GM18505 (cell line): ENCODE data around the gene MET.
"Not testable (repeated sequence)": the region's sequence is repeated elsewhere in the genome, so short reads cannot be mapped to it uniquely, and the experiment has no call there.

Experiments
- ATAC-seq: cut with Tn5 transposase; IDR thresholded peaks from one replicate; pipeline ENCODE4 v1.9.1; 2021; ENCODE audit not compliant: unreplicated experiment
- POLR2A ChIP-seq: IDR thresholded peaks from 4 replicates; pipeline ENCODE4 v1.6.1; 2011; ENCODE audit warnings: borderline replicate concordance; ENCODE audit not compliant: insufficient read depth, insufficient read length; ENCODE audit errors: extremely low read depth

The MET gene

DNA sequence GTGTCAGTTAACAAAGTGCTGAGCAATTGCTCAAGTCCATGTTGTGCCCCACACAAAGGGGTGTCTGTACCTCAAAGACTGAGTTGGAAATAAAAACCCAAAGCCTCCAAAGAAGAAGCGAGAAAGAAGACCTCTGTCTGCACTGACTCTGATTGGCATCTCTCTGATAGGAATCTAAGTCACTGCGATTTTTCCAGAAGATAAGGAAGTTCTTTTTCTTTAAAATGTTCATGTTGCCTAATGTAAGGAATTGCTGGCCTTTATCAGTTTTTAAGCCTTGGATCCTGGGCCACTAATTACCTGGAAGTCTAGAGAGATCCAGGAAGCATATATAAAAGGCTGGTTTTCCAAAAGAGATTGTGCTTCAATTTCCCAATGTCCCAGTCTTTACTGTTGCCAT, 24.1 kb upstream of the MET start:
- TF ChIP-seq POLR2A = no peak
- no peak for ATAC-seq

DNA sequence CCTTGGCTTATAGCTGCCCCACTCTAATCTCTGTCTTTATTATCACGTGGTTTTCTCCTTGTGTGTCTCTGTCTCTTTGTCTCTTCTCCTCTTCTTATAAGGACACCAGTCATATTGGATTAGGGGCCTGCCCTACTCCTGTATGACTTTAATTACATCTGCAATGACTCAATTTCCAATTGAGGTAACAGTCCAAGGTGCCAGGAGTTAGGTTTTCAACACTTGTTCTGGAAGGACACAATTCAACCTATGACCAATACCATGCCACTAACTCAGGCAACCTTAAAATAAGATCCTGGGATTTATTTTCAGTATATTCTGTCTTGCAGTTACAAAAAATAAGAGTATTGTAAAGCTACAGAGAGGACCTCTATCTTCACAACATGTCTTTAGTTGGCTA, 21.6 kb upstream of the MET start:
- TF ChIP-seq POLR2A = no peak

DNA sequence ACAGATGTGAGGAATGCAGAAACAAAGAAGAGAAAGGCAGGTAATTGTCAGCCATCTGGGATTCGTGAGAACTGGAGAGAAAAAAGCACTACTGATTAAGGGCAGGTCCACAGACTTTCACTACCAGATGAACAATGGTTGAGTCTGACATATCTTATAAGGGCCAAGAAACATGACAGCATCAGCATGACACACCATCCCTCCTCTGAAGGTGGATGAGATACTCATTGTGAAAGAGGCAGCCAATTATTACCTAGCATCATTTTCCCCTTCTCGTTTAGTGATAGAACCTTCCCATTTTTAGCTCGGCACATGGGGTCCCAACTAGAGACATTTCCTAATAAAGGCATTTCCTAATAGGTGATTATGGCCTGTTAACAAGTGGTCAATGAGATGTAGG, 19.2 kb upstream of the MET start:
- no peak for TF ChIP-seq POLR2A
- ATAC-seq = no peak

More for the DNA sequence above, 21.6 kb upstream of the MET start:
- ATAC-seq = no peak

DNA sequence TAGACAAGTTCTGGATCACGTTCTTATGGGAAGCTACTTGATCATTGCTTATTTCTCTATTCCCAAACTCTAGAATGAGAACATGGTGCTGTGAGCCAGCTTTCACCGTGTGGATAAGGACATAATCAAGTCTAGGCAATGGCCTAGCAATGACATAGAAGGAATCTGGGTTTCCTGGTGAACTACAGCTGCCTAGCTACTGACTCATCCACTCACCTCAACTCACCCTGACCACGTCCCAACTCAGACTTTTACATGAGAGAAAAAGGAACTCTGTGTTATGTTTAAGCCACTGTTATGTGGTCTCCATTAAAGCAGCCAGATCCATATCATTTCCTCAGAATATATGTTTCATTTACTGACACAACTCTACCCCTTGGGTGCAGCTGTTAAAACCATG, 18.8 kb upstream of the MET start:
- TF ChIP-seq POLR2A = no peak
- ATAC-seq = no peak

DNA sequence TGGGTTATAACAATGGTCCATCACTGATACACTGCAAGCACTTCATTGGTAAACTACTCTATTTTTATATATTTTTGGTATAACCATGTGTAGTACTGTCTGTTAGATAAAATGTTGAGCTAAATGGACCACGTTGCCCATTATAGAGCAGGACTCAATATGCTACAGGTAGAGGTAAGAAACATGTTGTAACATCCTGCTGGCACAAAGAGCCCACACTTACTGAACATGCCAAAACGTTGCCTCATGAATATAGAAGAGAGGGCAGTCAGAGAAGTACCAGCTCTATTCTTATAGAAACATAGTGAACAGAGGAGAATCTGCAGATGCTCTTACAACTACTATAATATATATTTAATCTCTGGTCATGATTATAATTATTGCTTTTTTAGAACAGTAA, 18.4 kb upstream of the MET start:
- no peak for ATAC-seq

DNA sequence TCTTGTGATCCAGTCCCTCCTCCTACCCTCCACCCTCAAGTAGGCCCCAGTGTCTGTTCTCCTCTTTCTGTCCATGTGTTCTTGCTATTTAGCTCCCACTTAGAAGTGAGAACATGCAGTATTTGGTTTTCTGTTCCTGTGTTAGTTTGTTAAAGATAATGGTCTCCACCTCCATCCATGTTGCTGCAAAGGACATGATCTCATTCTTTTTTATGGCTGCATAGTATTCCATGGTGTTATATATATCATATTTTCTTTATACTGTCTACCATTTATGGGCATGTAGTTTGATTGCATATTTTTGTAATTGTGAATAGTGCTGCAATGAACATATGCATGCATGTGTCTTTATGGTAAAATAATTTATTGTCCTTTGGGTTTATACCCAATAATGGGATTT, 12.7 kb upstream of the MET start:
- not testable (repeated sequence) for ATAC-seq

More for the DNA sequence above, 18.4 kb upstream of the MET start:
- no peak for TF ChIP-seq POLR2A

DNA sequence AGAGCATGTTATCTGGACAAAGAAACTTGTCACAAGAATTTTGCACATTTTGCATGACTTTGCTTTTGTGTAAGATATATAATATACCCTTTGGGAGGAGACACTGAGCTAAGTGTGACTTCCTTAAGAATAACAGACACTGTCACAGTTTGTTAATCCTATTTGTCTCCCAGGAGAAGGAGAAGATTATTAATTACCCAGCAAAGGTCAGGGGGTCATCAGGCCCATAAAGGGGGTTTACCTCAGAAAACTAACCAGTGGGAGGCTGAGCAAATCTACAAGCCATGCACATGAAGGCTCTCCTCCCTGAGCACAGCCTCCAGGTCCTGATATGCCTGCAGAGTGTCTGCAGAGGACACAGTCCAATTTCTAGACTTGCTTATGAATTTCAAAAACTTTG, 10.1 kb upstream of the MET start:
- ATAC-seq = no peak
- no peak for TF ChIP-seq POLR2A

DNA sequence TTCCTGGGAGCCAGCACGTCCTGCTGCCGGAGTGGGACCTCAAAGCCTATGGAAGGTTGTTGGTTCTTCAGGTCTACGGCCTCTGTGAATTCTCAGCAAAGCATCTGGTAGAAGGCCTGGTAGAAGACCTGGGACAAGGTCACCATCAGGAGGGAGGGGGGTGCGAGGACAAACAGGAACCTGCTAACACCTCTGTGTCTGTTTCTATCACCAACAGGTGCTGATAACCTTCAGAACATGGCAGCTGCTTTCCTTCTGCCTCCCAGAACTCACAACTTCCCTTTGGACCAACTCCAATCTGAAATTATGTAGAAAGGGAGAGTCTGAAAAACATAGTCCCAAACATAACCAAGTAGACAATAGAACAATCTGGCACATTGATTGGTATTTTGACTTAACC, 8.3 kb upstream of the MET start:
- no peak for TF ChIP-seq POLR2A
- no peak for ATAC-seq

DNA sequence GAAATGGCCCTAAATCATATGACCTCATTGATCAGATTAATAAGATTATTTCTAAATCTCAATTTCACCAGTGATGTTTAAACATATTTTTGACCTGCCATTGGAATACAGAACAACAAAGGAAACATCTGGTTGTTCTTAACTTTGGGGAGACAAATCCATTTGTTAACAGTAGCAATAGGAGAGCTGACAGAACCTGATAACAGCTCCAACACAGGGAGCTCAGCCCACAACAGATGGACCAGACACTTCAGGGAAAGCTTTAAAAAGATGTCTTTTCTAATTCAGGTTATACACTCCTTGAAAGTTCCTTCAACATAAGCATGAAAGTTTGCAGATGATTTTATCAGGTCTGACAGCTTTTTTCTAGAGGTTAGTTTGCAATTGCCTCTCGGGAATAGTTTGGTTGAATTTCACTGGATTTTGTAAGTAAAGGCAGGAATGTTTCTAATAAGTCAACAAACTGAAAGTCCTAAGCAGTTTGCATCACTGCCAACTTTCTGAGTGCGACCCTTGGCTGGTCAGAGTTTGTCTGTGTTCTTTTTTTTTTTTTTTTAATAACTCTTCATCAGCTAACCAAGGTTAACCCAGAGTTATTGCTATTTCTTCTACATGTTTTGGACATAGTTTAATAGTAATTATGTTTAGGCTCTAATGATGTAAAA, 6.5 kb upstream of the MET start:
- no peak for ATAC-seq

DNA sequence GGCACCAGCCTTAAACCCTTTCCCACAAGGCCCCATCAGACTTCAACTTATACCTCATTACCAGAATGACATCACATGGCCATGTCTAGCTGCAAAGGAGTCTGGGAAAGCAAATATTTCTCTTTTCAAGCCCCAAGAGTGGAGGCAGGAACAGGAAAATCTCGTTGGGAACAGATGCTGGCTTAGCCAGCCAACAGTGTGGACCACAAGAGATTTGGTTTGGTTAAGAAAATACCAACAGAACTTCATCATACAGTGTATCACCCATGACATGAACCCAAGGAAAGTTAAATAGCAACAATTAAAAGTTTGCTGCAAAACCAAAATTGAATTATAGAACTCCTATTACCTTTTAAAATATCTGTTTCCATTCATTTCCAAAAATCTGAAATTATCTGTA, 2.2 kb upstream of the MET start:
- no peak for ATAC-seq
- TF ChIP-seq POLR2A = no peak

More for the DNA sequence above, 6.5 kb upstream of the MET start:
- TF ChIP-seq POLR2A = no peak

DNA sequence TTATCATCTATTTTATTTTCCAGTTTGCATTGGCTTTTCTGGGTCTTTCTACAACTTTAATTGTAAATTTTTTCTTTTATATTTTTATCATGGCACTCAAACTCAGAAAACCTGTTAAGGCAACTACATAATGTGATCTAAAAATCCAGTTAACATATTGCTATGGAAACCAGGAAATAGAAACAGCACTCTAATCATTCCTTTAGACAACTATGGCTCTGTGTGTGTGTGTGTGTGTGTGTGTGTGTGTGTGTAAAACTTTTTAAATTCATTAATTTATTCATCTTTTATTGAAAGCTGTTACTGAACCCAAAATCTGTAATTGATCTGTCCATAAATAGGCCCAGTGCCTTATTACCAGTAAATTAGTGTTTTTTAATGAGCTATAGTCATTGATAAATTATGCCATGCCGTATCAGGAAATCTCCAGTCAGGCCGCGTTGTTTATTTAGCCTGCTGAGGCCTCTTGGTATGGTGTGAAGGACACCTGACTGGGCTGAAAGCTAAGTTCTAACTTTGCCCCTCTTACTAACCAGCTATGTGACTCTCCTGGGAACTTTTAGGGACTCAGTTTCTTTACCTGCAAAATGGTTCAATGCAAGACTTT, 1.5 kb upstream of the MET start:
- ATAC-seq = no peak
- TF ChIP-seq POLR2A = no peak

DNA sequence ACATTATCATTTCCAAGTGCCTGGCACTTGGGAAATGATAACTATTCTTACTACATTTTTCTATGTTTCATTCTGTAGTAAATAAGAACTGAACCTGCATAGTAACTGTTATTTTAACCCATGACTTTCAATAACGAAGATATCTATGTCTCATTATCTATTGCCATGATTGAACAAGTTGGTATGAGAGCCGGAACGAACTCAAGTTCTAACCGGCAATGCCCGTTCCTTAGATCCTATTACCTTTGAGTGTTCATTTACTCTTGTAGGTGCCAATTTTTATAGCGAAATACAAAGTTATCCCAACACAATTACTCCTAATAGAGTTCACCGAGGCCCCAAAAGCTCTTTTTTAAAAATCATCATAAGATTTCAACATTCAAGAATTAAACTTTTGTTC, 885 bp upstream of the MET start:
- ATAC-seq = no peak
- no peak for TF ChIP-seq POLR2A

DNA sequence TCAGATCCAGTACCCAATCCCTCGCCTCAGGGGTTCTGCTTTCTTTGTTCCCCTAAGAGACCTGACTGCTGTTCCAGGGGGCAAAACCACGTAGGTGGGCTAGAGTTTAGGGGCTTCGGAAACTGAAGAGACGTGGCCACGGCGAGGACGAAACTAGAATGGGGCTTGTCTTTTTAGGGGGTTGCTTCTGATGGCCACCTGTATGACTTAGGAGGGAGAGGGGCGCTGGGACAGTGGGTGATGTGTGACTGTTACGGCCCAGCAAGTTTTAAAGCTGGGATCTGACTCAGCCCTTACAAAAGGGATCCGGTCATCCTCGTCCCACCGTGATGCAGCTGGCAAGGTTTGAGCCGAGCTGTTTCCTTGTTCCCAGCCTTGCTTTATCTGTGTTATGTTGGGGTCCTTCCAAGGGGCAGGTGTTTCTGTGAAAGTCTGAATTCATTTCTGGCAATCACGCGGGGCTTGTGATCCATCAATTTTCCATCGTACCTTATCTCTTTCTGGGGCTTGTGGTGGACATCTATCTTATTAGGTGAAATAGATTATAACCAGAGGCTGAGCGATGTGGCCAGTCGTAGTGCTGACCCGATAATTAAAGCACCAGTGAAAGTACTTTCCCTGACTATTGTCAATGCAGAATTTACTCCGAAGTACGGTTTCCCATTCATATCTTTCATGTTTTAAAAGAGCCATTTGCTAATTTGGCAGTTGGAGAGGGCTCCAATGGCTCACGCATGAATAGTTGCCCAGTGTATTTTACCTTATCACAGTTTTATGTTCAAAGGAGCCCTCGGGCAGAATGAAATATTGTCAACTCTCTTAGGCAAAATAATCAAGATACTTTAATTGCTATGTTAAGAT, 830 bp downstream of the MET start:
- TF ChIP-seq POLR2A = no peak
- ATAC-seq = no peak

DNA sequence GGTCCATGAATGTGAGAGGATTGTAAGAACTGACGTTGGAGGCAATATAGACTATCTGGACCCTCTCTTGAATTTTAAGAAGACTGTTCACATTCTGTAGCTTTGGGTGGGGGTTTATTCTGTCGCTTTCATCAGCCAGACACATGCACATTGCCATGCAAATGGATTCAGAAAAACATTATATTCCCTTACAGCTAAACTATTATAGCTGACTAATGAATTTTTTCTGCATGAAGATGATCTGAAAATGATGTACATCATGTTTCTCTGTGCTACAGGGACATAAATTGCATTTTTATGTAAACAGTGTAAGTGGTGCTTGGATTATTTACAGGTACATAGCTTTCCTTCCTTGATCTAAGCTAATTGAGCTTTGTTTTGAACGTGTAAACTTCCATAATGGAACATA, 1.5 kb downstream of the MET start:
- no peak for TF ChIP-seq POLR2A
- no peak for ATAC-seq
